K562 (cell line): Measurements from ENCODE around the gene COL1A2. TPM values are rescaled to one million over a fixed set of nuclear protein-coding genes. Genes with fewer than 3 reads are reported as not detected.

ENCODE experiments used
- ATAC-seq: fragments of 200-7000 bp; cut with Tn5 transposase; 3 replicates; pipeline ENCODE4 v1.9.1; 2020; ENCODE audit warnings: moderate library complexity
- BruUV-seq: library from RNA; stranded (reverse); fragments of 400-500 nt; replicated peaks from 2 replicates; lab custom pipeline; 2021; lab: Mats Ljungman, UMichigan
- CTCF ChIA-PET: fragments of 300-600 bp; formaldehyde crosslinking; extraction: SDS; loops from one replicate; lab custom pipeline; 2021; ENCODE audit warnings: low intra/inter-chr PET ratio; lab: Yijun Ruan, JAX
- POLR2A ChIA-PET: fragments of 300-600, 350-650 bp; sonication (Branson Sonifier 250); formaldehyde crosslinking; extraction: SDS; loops from one replicate; lab custom pipeline; 2021; ENCODE audit warnings: antibody characterized with exemption, inconsistent platforms; lab: Yijun Ruan, JAX
- DNase-seq, 4 experiments: peaks; one replicate each; pipeline versions ENCODE4 v3.0.0 to v3.0.0-alpha.2; 2011 to 2018; ENCODE audit warnings: low spot score in 3 of 4, mixed read lengths in 3 of 4; ENCODE audit errors: extremely low read depth in 1 of 4
- FAIRE-seq: peaks from 2 replicates; lab custom pipeline; 2011; peaks lifted over from hg19 to GRCh38; lab: Jason Lieb, UNC
- H2AFZ ChIP-seq: 2 replicates; pipeline ENCODE4 v1.6.0; 2011; ENCODE audit warnings: low read depth, low read length, control low read depth, inconsistent platforms
- H3K27ac ChIP-seq: fragments of 200-600 bp; 3 replicates; pipeline ENCODE4 v1.8.0; 2011; ENCODE audit warnings: low read depth, mild to moderate bottlenecking, control low read depth, inconsistent platforms, low read length, moderate library complexity, mixed read lengths; ENCODE audit errors: extremely low read depth
- H3K27me3 ChIP-seq, 2 experiments: fragments of 300-600 bp in 1 of 2; 2 replicates in 1 of 2; 3 replicates in 1 of 2; pipeline versions ENCODE4 v1.6.0 to v1.8.0; 2011; ENCODE audit warnings: inconsistent platforms in 2 of 2, low read length in 2 of 2, mild to moderate bottlenecking in 1 of 2, mixed read lengths in 1 of 2, moderate library complexity in 1 of 2; ENCODE audit not compliant: control insufficient read depth in 2 of 2, insufficient read depth in 2 of 2
- H3K36me3 ChIP-seq: fragments of 300-600 bp; 3 replicates; pipeline ENCODE4 v1.8.0; 2011; ENCODE audit warnings: mild to moderate bottlenecking, low read length, inconsistent platforms; ENCODE audit not compliant: control insufficient read depth, insufficient read depth
- H3K4me1 ChIP-seq, 2 experiments: fragments of 200-600 bp in 1 of 2; replicated peaks in 1 of 2; 2 replicates in 1 of 2; 3 replicates in 1 of 2; pipeline versions ENCODE4 v1.5.1 to v1.8.0; 2011; ENCODE audit warnings: inconsistent platforms in 2 of 2, low read length in 2 of 2, mild to moderate bottlenecking in 1 of 2, mixed read lengths in 1 of 2, moderate library complexity in 1 of 2; ENCODE audit not compliant: control insufficient read depth in 2 of 2, insufficient read depth in 2 of 2
- H3K4me2 ChIP-seq: 2 replicates; pipeline ENCODE4 v1.6.1; 2011; ENCODE audit warnings: low read length, control low read depth, inconsistent platforms, mixed read lengths; ENCODE audit not compliant: insufficient read depth
- H3K4me3 ChIP-seq: fragments of 200-600 bp; sonication (generic), shearing (Covaris generic); 2 replicates; pipeline ENCODE4 v1.5.1; 2016; ENCODE audit warnings: control low read depth, inconsistent platforms
- H3K79me2 ChIP-seq: fragments of 200-600 bp; 3 replicates; pipeline ENCODE4 v1.8.0; 2011; ENCODE audit warnings: low read length, inconsistent platforms; ENCODE audit not compliant: control insufficient read depth, insufficient read depth
- H3K9ac ChIP-seq, 2 experiments: 2 replicates each; pipeline versions ENCODE4 v1.6.0 to v1.6.1; 2011; ENCODE audit warnings: low read depth in 2 of 2, low read length in 2 of 2, control low read depth in 1 of 2, inconsistent platforms in 1 of 2, mild to moderate bottlenecking in 1 of 2, mixed read lengths in 1 of 2; ENCODE audit not compliant: insufficient read depth in 1 of 2
- H3K9me1 ChIP-seq: one replicate; pipeline ENCODE4 v1.6.0; 2011; ENCODE audit warnings: inconsistent platforms, mild to moderate bottlenecking, low read length, moderate library complexity; ENCODE audit not compliant: control insufficient read depth, insufficient read depth
- H3K9me3 ChIP-seq: replicated peaks from 2 replicates; pipeline ENCODE4 v1.5.1; 2011; ENCODE audit warnings: low read depth, low read length, inconsistent platforms; ENCODE audit not compliant: control insufficient read depth, insufficient read depth
- H4K20me1 ChIP-seq: replicated peaks from 2 replicates; pipeline ENCODE4 v1.6.1; 2011; ENCODE audit warnings: low read length, inconsistent platforms, mixed read lengths; ENCODE audit not compliant: control insufficient read depth, insufficient read depth
- ESRRB ChIP-seq: fragments of 250-450 bp; sonication (Bioruptor Pico); IDR thresholded peaks from 2 replicates; pipeline ENCODE4 v1.5.0; 2020; ENCODE audit warnings: mild to moderate bottlenecking, moderate library complexity, borderline replicate concordance
- KLF13 ChIP-seq: fragments of 450-650 bp; IDR thresholded peaks from 2 replicates; pipeline ENCODE4 v1.6.1; 2016; ENCODE audit warnings: missing genetic modification characterization, low read depth, mild to moderate bottlenecking, missing compliant biosample characterization, moderate library complexity, borderline replicate concordance
- NELFE ChIP-seq: IDR thresholded peaks from 2 replicates; pipeline ENCODE4 v1.6.1; 2011; ENCODE audit warnings: mild to moderate bottlenecking; ENCODE audit not compliant: insufficient read depth, insufficient read length
- WGBS: fragments of 100-300 bp; shearing (Covaris generic); methylation state at CpG from one replicate; pipeline ENCODE4 v1.1.6; 2016; ENCODE audit warnings: low coverage, mixed read lengths; ENCODE audit not compliant: insufficient coverage; ENCODE audit errors: missing lambda C conversion rate; 5-methylcytosine and 5-hydroxymethylcytosine counted together
- in situ Hi-C: fragments of 300-500 bp; cut with MboI; formaldehyde crosslinking; loops from 4 replicates; pipeline ENCODE4 v1.15.0; 2018; ENCODE audit warnings: inconsistent platforms, mixed read lengths
- intact Hi-C: fragments of 100-400 bp; cut with micrococcal nuclease; formaldehyde crosslinking; loops from 2 replicates; pipeline ENCODE4 v1.14.2; 2022
- polyA plus RNA-seq, 8 experiments: library from polyadenylated mRNA; depleted of rRNA in 4 of 8; stranded (reverse) in 5 of 8; unstranded in 3 of 8; fragments of >200 nt; fragmentation: Nextera tagmentation in 2 of 8; fragmentation: Illumina TruSeq in 1 of 8; extraction: Ambion mirVana in 2 of 8; extraction: Trizol in 1 of 8; gene quantifications; 2 replicates each; pipeline versions ENCODE4 v1.2.1 to v1.2.3, GENCODE V29; 2011 to 2014; ENCODE audit warnings: inconsistent platforms in 1 of 8, missing spikeins in 1 of 8
- total RNA-seq, 7 experiments: library from RNA; depleted of rRNA in 6 of 7; stranded (reverse); fragments of >200 nt in 6 of 7; fragmentation: Illumina TruSeq in 2 of 7; extraction: Trizol in 2 of 7; gene quantifications; 2 replicates each; pipeline versions ENCODE4 v1.2.1 to v1.2.3, GENCODE V29; 2011 to 2021; ENCODE audit warnings: low replicate concordance in 1 of 7
- TF ChIP-seq, protein P1 (sequence below), 2 experiments: fragments of 450-650 bp; IDR thresholded peaks; 2 replicates each; pipeline ENCODE4 v1.6.1; 2016; ENCODE audit warnings: mild to moderate bottlenecking in 2 of 2, borderline replicate concordance in 1 of 2, low read depth in 1 of 2, moderate library complexity in 1 of 2
- TF ChIP-seq, protein P2 (sequence below): IDR thresholded peaks from 2 replicates; pipeline ENCODE4 v1.6.1; 2011; ENCODE audit not compliant: insufficient read length; ENCODE audit errors: extremely low read depth
- TF ChIP-seq, protein P3 (sequence below): fragments of 250-450 bp; sonication (Bioruptor Pico); IDR thresholded peaks from 2 replicates; pipeline ENCODE4 v1.5.0; 2021; ENCODE audit warnings: mild to moderate bottlenecking, borderline replicate concordance

The COL1A2 gene
- total and polyA plus RNA-seq, 9 of the 15 experiments (the other 6 are each of a cell fraction or from before 2014, with no cell fraction given), result 0.94 to 11.6 (median 1.7) TPM

DNA sequence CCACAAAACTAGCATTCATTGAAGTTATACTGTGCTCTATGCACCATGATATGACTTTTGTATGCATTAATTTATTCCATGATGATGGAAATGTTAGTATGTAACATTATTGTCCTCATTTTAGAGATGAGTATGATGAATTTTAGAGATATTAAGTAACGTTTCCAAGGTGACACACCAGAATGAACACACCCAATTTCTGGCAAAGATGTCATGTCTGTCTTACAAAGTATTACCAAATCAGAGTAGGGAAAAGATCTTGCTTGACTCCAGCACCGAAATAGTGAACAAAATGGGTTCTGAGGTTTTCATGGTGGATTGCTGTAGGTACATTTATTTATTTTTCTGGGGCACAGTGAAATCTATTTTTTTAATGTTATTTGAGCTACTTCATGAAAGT lies 33.8 kb upstream of the COL1A2 start (continued):
- TF ChIP-seq, protein P1, sequence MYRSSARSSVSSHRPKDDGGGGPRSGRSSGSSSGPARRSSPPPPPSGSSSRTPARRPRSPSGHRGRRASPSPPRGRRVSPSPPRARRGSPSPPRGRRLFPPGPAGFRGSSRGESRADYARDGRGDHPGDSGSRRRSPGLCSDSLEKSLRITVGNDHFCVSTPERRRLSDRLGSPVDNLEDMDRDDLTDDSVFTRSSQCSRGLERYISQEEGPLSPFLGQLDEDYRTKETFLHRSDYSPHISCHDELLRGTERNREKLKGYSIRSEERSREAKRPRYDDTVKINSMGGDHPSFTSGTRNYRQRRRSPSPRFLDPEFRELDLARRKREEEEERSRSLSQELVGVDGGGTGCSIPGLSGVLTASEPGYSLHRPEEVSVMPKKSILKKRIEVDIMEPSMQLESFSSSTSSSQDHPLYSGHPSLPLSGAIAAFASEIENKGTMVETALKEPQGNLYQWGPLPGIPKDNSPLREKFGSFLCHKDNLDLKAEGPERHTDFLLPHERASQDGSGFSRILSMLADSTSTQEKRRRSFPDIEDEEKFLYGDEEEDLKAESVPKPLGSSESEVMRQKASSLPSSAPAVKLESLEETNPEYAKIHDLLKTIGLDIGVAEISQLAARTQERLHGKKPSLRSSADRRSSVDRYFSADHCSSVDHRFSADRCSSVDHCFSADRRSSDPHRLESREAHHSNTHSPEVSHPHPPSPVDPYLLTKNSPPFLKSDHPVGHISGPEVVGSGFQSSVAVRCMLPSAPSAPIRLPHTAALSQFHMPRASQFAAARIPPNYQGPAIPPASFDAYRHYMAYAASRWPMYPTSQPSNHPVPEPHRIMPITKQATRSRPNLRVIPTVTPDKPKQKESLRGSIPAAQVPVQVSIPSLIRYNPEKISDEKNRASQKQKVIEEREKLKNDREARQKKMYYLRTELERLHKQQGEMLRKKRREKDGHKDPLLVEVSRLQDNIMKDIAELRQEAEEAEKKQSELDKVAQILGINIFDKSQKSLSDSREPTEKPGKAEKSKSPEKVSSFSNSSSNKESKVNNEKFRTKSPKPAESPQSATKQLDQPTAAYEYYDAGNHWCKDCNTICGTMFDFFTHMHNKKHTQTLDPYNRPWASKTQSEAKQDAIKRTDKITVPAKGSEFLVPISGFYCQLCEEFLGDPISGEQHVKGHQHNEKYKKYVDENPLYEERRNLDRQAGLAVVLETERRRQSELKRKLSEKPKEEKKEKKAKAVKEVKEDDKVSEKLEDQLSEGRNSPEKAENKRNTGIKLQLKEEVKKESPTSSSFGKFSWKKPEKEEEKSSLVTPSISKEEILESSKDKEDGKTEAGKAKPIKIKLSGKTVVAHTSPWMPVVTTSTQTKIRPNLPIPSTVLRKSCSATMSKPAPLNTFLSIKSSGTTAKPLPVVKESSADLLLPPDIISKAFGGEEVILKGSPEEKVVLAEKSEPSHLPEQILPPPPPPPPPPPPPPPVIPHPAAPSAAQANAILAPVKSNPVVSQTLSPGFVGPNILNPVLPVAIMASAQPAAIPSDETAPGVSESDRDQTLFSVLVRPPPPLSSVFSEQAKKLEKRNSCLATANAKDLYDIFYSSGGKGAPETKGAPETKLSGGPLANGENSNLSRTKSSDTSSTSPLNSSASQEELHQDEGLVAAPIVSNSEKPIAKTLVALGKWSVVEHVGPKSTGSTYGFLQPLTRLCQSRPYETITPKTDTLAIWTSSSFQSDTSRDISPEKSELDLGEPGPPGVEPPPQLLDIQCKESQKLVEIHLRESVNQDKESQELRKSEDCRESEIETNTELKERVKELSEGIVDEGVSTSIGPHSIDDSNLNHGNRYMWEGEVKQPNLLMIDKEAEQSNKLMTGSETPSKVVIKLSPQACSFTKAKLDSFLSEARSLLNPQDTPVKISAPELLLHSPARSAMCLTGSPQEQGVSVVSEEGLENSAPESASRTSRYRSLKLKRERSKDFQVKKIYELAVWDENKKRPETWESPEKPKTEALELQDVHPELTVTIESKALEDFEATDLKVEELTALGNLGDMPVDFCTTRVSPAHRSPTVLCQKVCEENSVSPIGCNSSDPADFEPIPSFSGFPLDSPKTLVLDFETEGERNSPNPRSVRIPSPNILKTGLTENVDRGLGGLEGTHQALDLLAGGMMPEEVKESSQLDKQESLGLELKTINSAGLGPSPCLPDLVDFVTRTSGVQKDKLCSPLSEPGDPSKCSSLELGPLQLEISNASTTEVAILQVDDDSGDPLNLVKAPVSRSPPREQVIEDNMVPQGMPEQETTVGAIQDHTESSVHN (IDR thresholded peaks at IDR 0.05; ENCODE audit: borderline replicate concordance in 1 of 2, low read depth in 1 of 2), result no peak

DNA sequence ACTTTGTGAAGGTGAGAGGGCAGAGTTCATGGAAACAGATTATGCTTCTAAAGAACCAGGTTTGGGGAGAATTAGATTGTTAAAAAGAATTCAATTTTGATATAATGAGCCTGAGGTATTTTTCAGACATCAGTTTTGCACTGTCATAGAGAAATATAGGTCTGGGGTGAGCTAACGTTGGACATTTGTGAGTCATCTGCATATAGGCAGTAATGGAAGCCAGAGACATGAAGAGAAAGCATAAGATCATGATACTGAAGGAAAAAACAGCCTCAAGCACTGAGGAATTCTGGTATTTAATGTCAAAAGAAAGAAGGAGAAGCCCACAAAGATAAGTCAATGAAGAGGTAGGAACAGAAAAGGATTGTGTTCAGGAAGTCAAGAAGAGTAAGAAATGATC lies 32.4 kb upstream of the COL1A2 start:
- WGBS, result 6% methylated on average over 1 of the region's 1 CpG
- no peaks in the 10 kb centered on the region for H4K20me1 ChIP-seq
- intact Hi-C loops (no loop called here), in situ Hi-C loops (no loop called here)
- ChIA-PET POLR2A (no interaction called here), CTCF (no interaction called here)
- ATAC-seq, result no peak
- H3K27me3 ChIP-seq, result no peaks in the 10 kb centered on the region
- H2AFZ ChIP-seq, result no peak overlapping the region
- no peaks in the 10 kb centered on the region for H3K79me2 ChIP-seq
- DNase-seq, result no peak
- H3K4me1 ChIP-seq, result no peaks in the 10 kb centered on the region
- H3K9me1 ChIP-seq, result no peaks in the 10 kb centered on the region
- no peak overlapping the region for H3K4me2 ChIP-seq
- no peak overlapping the region for H3K9ac ChIP-seq
- no peaks in the 10 kb centered on the region for H3K36me3 ChIP-seq
- FAIRE-seq, result no peak
- H3K9me3 ChIP-seq, result no peaks in the 10 kb centered on the region
- no peak overlapping the region for H3K27ac ChIP-seq
- H3K4me3 ChIP-seq, result no peak overlapping the region
- BruUV-seq, result no TSS peak
- TF ChIP-seq, protein P2, sequence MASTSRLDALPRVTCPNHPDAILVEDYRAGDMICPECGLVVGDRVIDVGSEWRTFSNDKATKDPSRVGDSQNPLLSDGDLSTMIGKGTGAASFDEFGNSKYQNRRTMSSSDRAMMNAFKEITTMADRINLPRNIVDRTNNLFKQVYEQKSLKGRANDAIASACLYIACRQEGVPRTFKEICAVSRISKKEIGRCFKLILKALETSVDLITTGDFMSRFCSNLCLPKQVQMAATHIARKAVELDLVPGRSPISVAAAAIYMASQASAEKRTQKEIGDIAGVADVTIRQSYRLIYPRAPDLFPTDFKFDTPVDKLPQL, result no peak
- no peak for TF ChIP-seq NELFE
- TF ChIP-seq KLF13 (tag), result no peak
- no peak for TF ChIP-seq ESRRB
- TF ChIP-seq, protein P3, sequence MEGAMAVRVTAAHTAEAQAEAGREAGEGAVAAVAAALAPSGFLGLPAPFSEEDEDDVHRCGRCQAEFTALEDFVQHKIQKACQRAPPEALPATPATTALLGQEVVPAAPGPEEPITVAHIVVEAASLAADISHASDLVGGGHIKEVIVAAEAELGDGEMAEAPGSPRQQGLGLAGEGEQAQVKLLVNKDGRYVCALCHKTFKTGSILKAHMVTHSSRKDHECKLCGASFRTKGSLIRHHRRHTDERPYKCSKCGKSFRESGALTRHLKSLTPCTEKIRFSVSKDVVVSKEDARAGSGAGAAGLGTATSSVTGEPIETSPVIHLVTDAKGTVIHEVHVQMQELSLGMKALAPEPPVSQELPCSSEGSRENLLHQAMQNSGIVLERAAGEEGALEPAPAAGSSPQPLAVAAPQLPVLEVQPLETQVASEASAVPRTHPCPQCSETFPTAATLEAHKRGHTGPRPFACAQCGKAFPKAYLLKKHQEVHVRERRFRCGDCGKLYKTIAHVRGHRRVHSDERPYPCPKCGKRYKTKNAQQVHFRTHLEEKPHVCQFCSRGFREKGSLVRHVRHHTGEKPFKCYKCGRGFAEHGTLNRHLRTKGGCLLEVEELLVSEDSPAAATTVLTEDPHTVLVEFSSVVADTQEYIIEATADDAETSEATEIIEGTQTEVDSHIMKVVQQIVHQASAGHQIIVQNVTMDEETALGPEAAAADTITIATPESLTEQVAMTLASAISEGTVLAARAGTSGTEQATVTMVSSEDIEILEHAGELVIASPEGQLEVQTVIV (CRISPR knock-in tag), result no peak
